DMS114 treated with DMSO at 0.1 percent for 48 hours (cell line): Measurements from ENCODE around the gene LOXHD1.

Source experiments
- DNase-seq: peaks from one replicate; lab custom pipeline; 2025; ENCODE audit not compliant: unreplicated experiment; lab: John Stamatoyannopoulos, UW

LOXHD1 gene

DNA sequence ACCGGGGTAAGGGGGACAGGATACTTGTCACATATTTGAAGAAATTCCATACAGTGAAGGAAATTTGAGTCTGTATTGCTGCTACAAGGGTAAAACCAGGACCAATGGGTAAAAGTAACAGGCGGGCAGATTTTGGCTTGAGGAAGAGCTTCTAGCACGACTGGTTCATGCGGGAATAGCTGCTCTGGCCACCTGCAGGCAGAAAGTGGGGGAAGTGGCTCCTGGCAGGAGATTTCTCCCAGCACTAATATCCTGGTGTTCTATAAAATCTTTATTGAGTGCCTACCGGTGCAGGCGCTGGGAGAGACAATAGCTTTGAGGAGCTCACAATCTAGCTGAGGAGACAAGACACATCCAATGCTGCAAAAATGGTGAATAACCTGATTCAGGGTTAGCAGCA lies 198.5 kb downstream of the LOXHD1 start:
- no peak for DNase-seq

DNA sequence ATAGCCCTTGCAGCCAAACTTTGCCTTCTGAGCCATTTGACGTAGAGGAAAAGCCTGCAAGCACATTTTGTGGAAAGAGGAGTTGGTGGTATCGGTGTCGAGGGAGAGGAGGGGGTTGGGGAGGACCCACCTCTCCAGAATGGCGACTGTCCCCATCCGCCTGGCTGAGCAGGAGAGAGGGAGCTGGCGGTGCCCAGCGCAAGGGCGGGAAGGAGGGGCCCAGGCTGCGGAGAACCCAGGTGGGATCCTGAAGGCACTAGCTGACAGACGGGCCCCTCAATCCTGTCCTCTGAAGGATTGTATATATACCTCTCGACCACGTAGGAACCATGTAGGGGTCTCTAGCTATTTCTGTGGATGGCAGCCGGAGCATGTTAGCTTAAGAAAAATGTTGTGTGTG lies 200.3 kb downstream of the LOXHD1 start:
- no peak for DNase-seq

- no peak for DNase-seq
These were observed 204.2 kb downstream of the LOXHD1 start for GRCh38 chr18:46452820-46453219.

DNA sequence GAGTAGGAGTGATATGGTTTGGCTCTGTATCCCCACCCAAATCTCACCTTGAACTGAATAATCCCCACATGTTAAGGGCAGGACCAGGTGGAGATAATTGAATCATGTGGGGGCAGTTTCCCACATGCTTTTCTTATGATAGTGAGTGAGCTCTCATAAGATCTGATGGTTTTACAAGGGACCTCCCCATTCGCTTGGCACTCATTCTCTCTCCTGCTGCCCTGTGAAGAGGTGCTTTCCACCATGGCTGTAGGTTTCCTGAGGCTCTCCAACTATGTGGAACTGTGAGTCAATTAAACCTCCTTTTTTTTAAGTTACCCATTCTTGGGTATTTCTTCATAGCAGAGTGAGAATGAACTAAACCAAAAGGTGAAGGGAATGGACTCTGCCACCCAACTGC lies 207.5 kb downstream of the LOXHD1 start:
- DNase-seq, result no peak

- DNase-seq, result no peak
These were observed 208.0 kb downstream of the LOXHD1 start for GRCh38 chr18:46449033-46449432.

- no peak for DNase-seq
These were observed 208.7 kb downstream of the LOXHD1 start for GRCh38 chr18:46448347-46448746.

- no peak for DNase-seq
These were observed 209.2 kb downstream of the LOXHD1 start for GRCh38 chr18:46447792-46448191.

DNA sequence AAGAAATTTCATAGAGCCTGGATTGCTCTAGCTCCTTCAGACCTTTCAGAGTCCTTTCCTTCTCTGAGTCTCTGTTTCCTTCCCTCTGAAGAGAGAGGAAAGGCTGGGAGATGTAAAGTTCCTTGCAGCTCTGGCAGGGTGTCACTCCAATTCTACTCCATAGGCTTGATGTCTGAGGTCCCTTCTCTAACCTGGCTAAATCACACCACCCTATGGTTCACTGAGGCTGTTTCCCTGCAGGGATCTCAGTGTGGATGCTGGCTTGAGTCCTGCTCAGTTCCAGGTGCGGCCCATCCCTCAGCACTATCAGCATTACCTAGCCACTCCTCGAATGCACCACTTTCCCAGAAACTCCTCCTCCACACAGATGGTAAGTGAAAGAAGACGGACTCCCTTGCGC lies 209.7 kb downstream of the LOXHD1 start:
- DNase-seq, result no peak

GRCh38 chr18:46445522-46446313 lies 211.3 kb downstream of the LOXHD1 start:
- no peak for DNase-seq

DNA sequence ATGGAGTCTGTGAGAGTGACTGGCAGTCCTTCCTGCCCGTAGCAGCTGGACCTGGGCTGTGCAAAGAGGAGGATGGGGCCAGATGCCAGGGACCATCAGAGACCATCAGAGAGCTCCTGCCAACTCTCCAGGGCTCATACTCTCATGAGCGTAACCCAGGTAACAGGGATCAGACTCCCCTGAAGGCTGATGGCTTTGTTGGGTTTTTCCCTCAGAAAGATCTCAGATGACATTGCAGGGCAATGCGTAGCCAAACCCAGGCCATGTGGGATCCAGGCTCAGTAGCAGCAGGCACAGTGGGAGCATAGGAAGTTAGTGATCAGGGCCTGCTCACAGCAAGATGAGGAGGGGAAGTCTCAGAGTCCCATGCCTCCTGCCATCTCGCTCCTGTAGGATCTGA lies 218.0 kb downstream of the LOXHD1 start:
- no peak for DNase-seq

- no peak for DNase-seq
These were observed 220.0 kb downstream of the LOXHD1 start for GRCh38 chr18:46437061-46437460.

- DNase-seq, result no peak
These were observed 220.4 kb downstream of the LOXHD1 start for GRCh38 chr18:46436621-46437020.

DNA sequence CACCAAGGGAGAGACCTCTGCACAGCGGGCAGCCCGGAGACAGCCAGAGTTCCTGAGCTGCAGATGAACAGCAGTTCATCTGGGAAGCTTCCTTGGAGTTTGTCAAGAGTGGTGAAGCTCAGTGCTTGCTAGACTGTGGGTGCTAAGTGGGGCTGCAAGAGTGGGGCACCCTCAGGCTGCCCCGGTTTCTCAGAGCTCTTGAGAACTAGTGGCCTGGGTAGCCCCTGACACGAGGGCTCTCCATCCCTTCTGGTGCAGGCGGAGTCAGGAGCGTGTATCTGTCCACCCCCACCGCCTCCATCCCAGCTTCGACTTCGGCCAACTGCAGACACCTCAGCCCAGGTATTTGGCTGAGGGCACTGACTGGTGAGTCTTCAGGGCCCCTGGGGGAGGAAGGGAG lies 222.0 kb downstream of the LOXHD1 start:
- no peak for DNase-seq

DNA sequence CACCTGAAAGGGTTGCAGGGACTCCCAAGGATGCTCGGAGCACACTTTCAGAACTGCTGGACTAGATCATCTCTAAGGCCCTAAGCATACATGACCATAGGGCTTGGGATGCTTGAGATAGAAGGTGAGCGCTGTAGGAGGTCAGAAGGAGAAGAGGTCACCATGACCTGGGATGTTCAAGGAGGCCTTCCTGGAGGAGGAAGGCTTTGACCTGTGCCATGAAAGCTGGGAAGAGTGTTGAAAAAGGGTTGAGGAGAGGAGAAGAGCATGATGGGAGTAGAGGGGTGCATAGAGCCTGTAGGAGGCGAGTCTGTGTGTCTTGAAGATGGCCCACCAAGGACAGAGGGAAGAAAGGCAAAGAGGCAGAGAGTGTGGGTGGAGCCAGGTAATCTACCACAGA lies 222.4 kb downstream of the LOXHD1 start:
- DNase-seq, result no peak

- no peak for DNase-seq
These were observed 223.7 kb downstream of the LOXHD1 start for GRCh38 chr18:46433121-46433826.

DNA sequence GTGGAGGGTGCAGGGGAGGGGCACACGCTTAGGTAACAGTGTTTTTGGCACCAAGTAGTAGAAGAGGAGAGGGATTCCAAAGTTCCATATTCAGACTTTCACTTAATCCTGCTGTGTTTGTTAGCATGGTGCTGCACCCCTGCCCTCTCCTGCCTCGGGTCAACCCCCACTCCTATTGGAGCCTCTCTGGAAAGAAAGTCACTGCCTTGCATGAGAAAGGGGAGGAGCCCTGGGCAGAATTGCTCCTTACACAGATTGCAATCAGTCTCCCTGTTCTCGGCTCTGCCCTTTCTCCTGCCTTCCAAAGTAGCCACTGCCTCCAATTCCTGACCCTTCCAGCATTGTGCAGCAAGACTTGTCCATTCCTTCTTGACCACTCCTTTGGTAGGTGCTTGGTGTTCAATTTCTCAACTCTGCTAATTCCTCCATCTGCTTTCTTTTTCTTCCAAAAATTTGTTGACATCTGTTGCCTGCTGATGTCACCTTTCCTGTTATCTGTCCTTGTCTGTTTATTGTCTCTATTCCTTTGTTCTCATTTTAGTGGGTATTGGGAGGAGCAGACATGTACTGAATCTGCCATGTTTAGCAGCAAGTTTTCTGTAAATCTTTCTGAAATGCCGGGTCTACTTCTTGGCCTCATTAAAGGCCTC lies 225.4 kb downstream of the LOXHD1 start:
- DNase-seq, result no peak

GRCh38 chr18:46429649-46430224 lies 227.3 kb downstream of the LOXHD1 start:
- no peak for DNase-seq

- no peak for DNase-seq
These were observed 227.9 kb downstream of the LOXHD1 start for GRCh38 chr18:46429130-46429529.

DNA sequence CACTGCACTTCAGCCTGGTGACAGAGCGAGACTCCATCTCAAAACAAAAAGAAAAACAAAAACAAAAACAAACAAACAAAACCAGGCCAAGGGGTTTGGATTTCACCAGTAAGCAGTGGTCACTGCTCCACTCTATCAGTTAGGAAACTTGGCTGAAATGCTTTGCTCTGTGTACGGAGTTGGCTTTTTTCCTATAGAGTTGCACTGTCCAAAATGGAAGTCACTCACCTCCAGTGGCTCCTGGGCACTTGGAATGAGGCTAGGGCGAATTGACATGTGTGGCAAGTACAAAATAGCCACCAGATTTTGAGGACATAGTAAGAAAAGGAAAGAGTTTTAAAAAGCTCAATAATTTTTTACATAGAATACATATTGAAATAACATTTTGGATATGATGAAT lies 228.7 kb downstream of the LOXHD1 start:
- DNase-seq, result no peak

GRCh38 chr18:46427216-46427995 lies 229.6 kb downstream of the LOXHD1 start:
- DNase-seq, result no peak
